Ovary (tissue), 9 donors: ENCODE data around the gene MYO5B. TPM values are rescaled to one million over a fixed set of nuclear protein-coding genes. Genes with fewer than 3 reads are reported as not detected.

Source experiments
- DNase-seq, 5 donors: peaks; one replicate each; pipeline ENCODE4 v3.0.0-alpha.2; 2019 to 2020
- H3K27ac ChIP-seq, 2 donors: fragments of 200-600 bp; one replicate each; pipeline versions ENCODE4 v1.5.1 to v1.8.0; 2019 to 2022
- H3K27me3 ChIP-seq: fragments of 200-600 bp; one replicate; pipeline ENCODE4 v1.8.0; 2022
- H3K36me3 ChIP-seq: fragments of 200-600 bp; sonication (generic); one replicate; pipeline ENCODE4 v1.5.1; 2019
- H3K4me1 ChIP-seq: one replicate; pipeline ENCODE4 v1.8.1; 2013; ENCODE audit warnings: mild to moderate bottlenecking, moderate library complexity; ENCODE audit not compliant: insufficient read depth
- H3K4me3 ChIP-seq: fragments of 200-600 bp; sonication (generic); one replicate; pipeline ENCODE4 v1.5.1; 2017
- H3K9me3 ChIP-seq, 2 donors: fragments of 200-600 bp in 1 of 2; sonication (generic) in 1 of 2; one replicate each; pipeline versions ENCODE4 v1.5.1 to v1.8.1; 2013 to 2019; ENCODE audit warnings: mild to moderate bottlenecking in 1 of 2, moderate library complexity in 1 of 2
- CTCF ChIP-seq, 3 donors: fragments of 450-650 bp in 2 of 3; fragments of 200-600 bp in 1 of 3; IDR thresholded peaks; one replicate each; pipeline versions ENCODE4 v1.5.1 to v1.8.0; 2016 to 2022; ENCODE audit warnings: antibody characterized with exemption in 3 of 3, mild to moderate bottlenecking in 1 of 3
- EP300 ChIP-seq: sonication (generic); formaldehyde crosslinking; IDR thresholded peaks from one replicate; pipeline ENCODE4 v1.6.1; 2017; ENCODE audit warnings: antibody characterized with exemption
- POLR2A ChIP-seq: fragments of 450-650 bp; IDR thresholded peaks from one replicate; pipeline ENCODE4 v1.6.1; 2017; ENCODE audit warnings: antibody characterized with exemption, mild to moderate bottlenecking, moderate library complexity
- WGBS, 3 donors: extraction: QIAGEN DNeasy Blood & Tissue Kit in 1 of 3; methylation state at CpG; one replicate each; pipeline versions ENCODE4 v1.1.5 to v1.1.7; 2013 to 2017; 5-methylcytosine and 5-hydroxymethylcytosine counted together
- intact Hi-C, 4 donors: fragments of 100-400 bp; cut with DNase I; formaldehyde crosslinking; loops; one replicate each; pipeline versions ENCODE4 v1.11.0 to v1.15.1; 2022 to 2023
- polyA plus RNA-seq, 2 donors: library from polyadenylated mRNA; stranded (reverse); fragments of 200-250 nt in 1 of 2; fragments of 350-450 nt in 1 of 2; fragmentation: Illumina TruSeq in 1 of 2; extraction: RNeasy Lipid Tissue Mini Kit (QIAGEN cat#74804) in 1 of 2; gene quantifications; one replicate each; pipeline ENCODE4 v1.2.3, GENCODE V29; 2013 to 2014
- total RNA-seq, 7 donors: library from RNA; depleted of rRNA in 2 of 7; stranded (reverse); fragments of >200 nt in 2 of 7; fragmentation: NEBNext Ultra II Directional in 3 of 7; extraction: Animal tissue kit (Norgen Biotek cat#: 25700) in 3 of 7; gene quantifications; one replicate each; pipeline versions ENCODE4 v1.1.0 to v1.2.4, GENCODE V29; 2016 to 2023
- donor health status: DM: no; HTN: no; CAD: no; lungs with moderate emphysema.
- donor health status: DM: no; HTN: no; CAD: no.
- donor health status: Bipolar disorder and iron deficiency.
- donor health status: DM: yes; HTN: yes; CAD: no.
- donor health status: DM: no; HTN: no; CAD: no.
- donor health status: DM: yes; HTN: yes; CAD: no.

Gene MYO5B
- total and polyA plus RNA-seq, 9 donors, result 0.25 to 25.5 (median 1.5) TPM

GRCh38 chr18:49858309-49859020 lies 336.5 kb downstream of the MYO5B start:
- Histone ChIP-seq H3K27me3 (no peaks in the 10 kb centered on the region), H3K27ac (no peak overlapping the region), H3K4me3 (no peak overlapping the region), H3K36me3 (no peaks in the 10 kb centered on the region), H3K4me1 (no peaks in the 10 kb centered on the region), H3K9me3 (no peaks in the 10 kb centered on the region)
- peak; percentile 32 to 76 (median 61) for DNase-seq
- WGBS, 3 donors, result 51 to 59% (median 58%) methylated on average over 11 of the region's 11 CpGs
- TF ChIP-seq POLR2A, result no peak
- TF ChIP-seq CTCF (IDR thresholded peaks at IDR 0.05), result peak; percentile 61 to 68 (median 63)
- intact Hi-C loops, result loop anchor here in 3 of 4 donors (5.0 to 10.0 kb wide), 3 partner anchors 301 to 346 kb away; no protein-coding TSS in a partner anchor

GRCh38 chr18:49857708-49858107 lies 337.2 kb downstream of the MYO5B start:
- Histone ChIP-seq H3K4me1 (no peaks in the 10 kb centered on the region), H3K27me3 (no peaks in the 10 kb centered on the region), H3K36me3 (no peaks in the 10 kb centered on the region), H3K27ac (no peak overlapping the region), H3K9me3 (no peaks in the 10 kb centered on the region), H3K4me3 (no peak overlapping the region)
- 72 to 88% (median 83%) methylated on average over 3 of the region's 3 CpGs for WGBS, 3 donors
- intact Hi-C loops, result loop anchor here in 3 of 4 donors (5.0 to 10.0 kb wide), 3 partner anchors 300 to 345 kb away; no protein-coding TSS in a partner anchor
- no peak for DNase-seq
- TF ChIP-seq EP300 (no peak), POLR2A (no peak), CTCF (IDR thresholded peaks at IDR 0.05) (no peak)

- WGBS, 3 donors, result 79 to 95% (median 89%) methylated on average over 6 of the region's 6 CpGs
- Histone ChIP-seq H3K4me3 (no peak overlapping the region), H3K9me3 (no peaks in the 10 kb centered on the region), H3K27me3 (no peaks in the 10 kb centered on the region), H3K4me1 (no peaks in the 10 kb centered on the region), H3K36me3 (no peaks in the 10 kb centered on the region), H3K27ac (no peak overlapping the region)
- TF ChIP-seq EP300 (no peak), POLR2A (no peak)
- intact Hi-C loops, result loop anchor here in 3 of 4 donors (5.0 to 10.0 kb wide), 3 partner anchors 299 to 344 kb away; no protein-coding TSS in a partner anchor
- DNase-seq, result no peak
These were observed 338.5 kb downstream of the MYO5B start for GRCh38 chr18:49856496-49856895.

- Histone ChIP-seq H3K4me1 (no peaks in the 10 kb centered on the region), H3K9me3 (no peaks in the 10 kb centered on the region), H3K4me3 (no peak overlapping the region), H3K36me3 (no peaks in the 10 kb centered on the region), H3K27ac (no peak overlapping the region), H3K27me3 (no peaks in the 10 kb centered on the region)
- intact Hi-C loops, result loop anchor here in 3 of 4 donors (5.0 to 10.0 kb wide), 3 partner anchors 299 to 344 kb away; no protein-coding TSS in a partner anchor
- WGBS, 3 donors, result 80 to 97% (median 92%) methylated on average over 7 of the region's 7 CpGs
- TF ChIP-seq POLR2A (no peak), CTCF (IDR thresholded peaks at IDR 0.05) (no peak), EP300 (no peak)
- DNase-seq, result no peak
These were observed 339.1 kb downstream of the MYO5B start for GRCh38 chr18:49855711-49856415.
